ENCODE data around the gene NLGN1.

NLGN1 gene

DNA sequence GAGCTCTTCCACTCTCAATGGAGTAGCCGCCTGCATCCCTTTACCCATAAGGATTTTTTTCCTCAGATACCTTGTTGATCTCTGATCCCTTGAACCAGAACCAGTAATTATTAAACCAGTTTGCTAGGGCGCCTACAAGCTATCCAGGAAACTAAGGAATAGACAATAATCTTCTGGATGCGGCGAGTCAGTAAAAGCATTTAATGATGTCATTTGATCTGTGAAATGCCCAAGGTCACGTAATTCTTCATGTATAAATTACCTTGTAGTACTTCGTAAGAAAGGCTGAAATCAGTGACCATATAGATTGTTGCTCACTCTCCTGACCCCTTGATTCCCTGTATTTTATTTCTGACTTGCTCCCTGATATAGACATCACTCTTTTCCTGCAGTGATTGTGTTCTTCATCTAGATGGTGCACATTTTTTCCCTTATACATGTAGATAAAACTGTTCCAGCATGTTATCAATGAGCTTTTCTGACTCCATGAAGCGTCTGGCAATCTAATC is 913.0 kb downstream of the NLGN1 start:
- peak; percentile 87 for DNase-seq

- no peak for DNase-seq
Measured at GRCh38 chr3:174315225-174315624, 917.7 kb downstream of the NLGN1 start.

DNA sequence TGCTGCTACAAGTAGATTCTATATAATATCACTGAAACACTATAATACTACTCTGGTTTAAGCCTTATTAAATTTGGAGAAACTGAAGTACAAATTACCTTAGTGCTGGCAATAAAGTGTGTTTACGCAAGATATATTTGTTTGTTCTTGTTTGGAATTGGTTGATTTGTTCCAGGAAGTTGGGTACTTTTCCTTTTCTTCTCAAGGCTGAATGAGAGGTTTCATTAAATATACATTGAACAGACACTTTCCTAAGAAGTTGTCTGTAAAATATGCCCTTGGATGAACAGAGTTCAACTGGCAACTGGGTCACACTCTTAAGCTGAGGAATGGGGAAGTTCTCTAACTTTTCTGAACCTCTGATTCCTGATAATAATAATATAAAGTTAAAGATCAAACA is 919.5 kb downstream of the NLGN1 start:
- no peak for DNase-seq

- no peak for DNase-seq
Measured at GRCh38 chr3:174318181-174318580, 920.6 kb downstream of the NLGN1 start.

GRCh38 chr3:174321548-174321947 is 924.0 kb downstream of the NLGN1 start:
- no peak for DNase-seq

DNA sequence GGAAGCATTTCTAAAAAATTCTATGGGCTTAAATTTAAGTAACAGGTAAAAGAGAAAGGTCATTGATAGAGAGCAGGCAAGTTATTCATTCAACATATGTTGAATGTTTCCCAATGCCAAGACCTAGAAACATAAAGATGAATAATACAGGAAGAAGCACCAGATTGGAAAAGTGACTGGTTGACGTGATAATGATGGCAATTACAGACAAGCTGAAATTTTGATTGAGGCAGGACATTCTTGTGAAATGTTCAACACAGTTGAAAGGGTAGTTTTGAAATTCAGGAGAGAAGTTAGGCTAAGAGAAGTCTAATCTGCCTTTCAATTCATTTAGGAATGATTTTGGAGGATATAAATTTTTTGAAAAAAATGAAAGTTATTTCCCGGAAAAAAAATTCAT is 925.2 kb downstream of the NLGN1 start:
- no peak for DNase-seq

DNA sequence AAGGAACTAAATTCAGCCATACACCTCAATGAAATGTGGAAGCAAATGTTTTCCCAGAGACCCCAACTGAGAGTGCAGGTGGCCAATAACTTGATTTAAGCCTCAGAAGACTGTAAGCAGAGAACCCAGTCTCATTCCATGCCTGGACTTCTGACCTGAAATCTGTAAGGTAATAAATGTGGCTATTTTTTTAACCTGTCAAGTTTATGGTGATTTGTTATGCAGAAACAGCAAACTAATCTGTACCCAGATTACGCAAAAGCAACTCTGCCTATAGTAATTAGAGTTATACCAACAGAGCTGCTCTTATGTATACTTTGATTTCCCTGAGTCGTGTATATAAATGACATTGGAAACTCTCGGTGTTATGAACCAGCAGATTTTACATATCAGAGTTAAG is 927.6 kb downstream of the NLGN1 start:
- DNase-seq, result no peak

- DNase-seq, result no peak
Measured at GRCh38 chr3:174325834-174326700, 928.5 kb downstream of the NLGN1 start.

DNA sequence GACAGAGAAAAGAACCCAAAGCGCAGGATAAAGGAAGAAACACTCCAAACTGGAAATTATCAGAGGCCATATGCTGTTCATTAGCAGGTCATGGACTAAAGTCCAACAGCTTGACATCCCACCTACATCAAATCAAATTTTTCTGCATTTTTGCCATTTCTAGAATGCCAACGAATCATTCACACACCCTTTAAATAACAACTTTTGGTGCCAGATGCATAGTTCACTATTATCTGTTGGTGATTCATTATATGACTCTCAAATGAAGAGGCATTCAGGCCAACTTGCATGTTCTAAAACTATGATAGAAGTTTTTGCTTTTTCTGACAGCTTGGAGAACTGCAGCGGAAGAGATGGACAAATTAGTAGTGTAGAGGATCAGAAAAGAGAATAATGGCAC is 931.8 kb downstream of the NLGN1 start:
- no peak for DNase-seq

GRCh38 chr3:174330303-174330702 is 932.8 kb downstream of the NLGN1 start:
- DNase-seq, result no peak

GRCh38 chr3:174331095-174331800 is 933.7 kb downstream of the NLGN1 start:
- no peak for DNase-seq

GRCh38 chr3:174332391-174332790 is 934.8 kb downstream of the NLGN1 start:
- no peak for DNase-seq

- no peak for DNase-seq
Measured at GRCh38 chr3:174333640-174334039, 936.1 kb downstream of the NLGN1 start.

- DNase-seq, result no peak
Measured at GRCh38 chr3:174334111-174334510, 936.6 kb downstream of the NLGN1 start.

DNA sequence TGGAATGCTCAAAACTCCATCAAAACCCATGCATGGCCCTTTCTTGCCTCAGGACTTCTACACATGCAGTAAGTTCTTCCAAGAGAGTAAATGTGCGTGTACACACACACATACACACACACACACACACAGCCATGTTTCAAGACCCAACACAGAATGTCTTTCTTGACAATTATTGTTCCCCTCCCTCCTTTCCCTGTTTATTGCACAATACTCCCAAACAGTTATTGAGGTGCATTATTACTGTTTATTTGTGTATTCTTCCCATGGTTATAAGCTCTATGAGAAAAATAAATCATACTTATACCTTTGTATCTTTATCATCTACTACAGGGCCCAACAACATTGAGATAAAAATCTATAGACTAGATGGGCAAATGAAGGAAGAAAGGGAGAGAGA is 937.8 kb downstream of the NLGN1 start:
- no peak for DNase-seq

DNA sequence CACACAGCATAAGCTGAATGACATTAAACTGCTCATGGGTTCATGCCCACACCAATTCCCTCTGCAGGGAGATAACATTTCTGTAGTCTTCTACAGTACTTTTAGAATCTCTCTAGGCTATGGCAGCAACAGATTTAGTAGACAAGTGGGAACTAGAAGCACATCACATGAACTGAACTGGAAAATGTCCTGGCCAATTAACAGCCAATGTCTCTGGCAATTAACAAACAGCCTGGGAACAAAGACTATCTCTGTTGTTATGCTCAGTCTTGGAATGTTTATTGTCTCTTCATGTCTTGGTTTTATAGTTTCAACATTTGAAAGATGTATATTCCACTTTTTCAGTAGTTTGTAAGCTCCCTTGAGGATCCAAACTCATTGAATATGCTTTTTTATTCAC is 938.4 kb downstream of the NLGN1 start:
- DNase-seq, result no peak
